GM21381 (cell line): Measurements from ENCODE around the gene HSPB1.
"Not testable (repeated sequence)": the region's sequence is repeated elsewhere in the genome, so short reads cannot be mapped to it uniquely, and the experiment has no call there.

Experiments used
- ATAC-seq: cut with Tn5 transposase; IDR thresholded peaks from one replicate; pipeline ENCODE4 v1.9.1; 2021; ENCODE audit warnings: mild to moderate bottlenecking, moderate library complexity; ENCODE audit not compliant: unreplicated experiment

Gene HSPB1

DNA sequence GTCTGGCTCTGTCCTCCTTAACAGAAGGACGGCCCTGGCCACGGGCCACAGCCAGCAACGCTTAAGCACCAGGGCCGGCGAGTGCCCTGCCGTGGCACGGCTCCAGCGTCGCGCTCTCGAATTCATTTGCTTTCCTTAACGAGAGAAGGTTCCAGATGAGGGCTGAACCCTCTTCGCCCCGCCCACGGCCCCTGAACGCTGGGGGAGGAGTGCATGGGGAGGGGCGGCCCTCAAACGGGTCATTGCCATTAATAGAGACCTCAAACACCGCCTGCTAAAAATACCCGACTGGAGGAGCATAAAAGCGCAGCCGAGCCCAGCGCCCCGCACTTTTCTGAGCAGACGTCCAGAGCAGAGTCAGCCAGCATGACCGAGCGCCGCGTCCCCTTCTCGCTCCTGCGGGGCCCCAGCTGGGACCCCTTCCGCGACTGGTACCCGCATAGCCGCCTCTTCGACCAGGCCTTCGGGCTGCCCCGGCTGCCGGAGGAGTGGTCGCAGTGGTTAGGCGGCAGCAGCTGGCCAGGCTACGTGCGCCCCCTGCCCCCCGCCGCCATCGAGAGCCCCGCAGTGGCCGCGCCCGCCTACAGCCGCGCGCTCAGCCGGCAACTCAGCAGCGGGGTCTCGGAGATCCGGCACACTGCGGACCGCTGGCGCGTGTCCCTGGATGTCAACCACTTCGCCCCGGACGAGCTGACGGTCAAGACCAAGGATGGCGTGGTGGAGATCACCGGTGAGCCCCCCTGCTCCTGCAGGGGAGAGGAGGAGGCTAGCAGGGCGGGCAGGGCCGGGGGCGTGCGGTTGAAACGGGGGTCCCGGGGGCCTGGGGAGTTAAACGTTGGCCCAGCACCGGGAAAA is at the start of gene HSPB1:
HSPB1 (plus strand) TSS at position 327 of the 855 bp plus-strand sequence; CDS start at position 367, 40 bp downstream.
- ATAC-seq: peak; percentile 53

DNA sequence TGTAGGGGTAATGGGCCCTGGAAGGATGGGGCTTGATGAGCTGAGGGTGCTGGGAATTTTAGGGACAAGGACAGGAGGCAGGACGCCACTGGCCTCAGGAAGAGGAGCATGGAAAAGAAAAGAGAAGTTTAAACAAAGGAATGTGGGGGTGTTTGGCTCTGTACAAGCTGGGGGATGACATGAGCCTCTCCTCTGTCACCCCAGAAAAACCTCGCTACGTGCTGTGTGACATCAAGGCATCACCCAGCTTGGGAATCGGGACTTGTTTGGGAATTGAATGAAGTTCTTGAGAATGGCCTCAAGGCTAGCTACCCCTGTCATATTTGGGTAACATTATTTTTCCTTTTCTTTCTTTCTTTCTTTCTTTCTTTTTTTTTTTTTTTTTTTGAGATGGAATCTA is 47.7 kb upstream of the HSPB1 start:
- no peak for ATAC-seq

DNA sequence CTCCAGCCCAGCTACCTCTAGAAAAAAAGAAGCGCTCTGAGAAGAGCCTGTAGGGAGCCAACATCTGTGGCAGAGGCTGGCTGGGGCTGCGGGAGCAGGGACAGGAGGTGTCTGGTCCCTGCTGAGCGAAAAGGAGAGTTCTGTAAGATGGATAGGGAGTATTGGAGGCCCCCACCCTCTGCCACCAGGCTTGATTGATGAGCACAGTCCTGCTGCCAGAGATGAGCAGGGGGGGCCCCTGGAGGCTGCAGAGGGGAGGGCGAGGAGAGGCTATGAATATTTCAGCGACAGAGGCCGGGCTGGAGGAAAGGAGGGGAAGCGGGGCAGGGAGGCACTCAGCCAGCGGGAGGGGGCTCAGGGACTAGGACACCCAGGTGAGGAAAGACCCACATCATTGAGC is 44.5 kb upstream of the HSPB1 start:
- no peak for ATAC-seq

DNA sequence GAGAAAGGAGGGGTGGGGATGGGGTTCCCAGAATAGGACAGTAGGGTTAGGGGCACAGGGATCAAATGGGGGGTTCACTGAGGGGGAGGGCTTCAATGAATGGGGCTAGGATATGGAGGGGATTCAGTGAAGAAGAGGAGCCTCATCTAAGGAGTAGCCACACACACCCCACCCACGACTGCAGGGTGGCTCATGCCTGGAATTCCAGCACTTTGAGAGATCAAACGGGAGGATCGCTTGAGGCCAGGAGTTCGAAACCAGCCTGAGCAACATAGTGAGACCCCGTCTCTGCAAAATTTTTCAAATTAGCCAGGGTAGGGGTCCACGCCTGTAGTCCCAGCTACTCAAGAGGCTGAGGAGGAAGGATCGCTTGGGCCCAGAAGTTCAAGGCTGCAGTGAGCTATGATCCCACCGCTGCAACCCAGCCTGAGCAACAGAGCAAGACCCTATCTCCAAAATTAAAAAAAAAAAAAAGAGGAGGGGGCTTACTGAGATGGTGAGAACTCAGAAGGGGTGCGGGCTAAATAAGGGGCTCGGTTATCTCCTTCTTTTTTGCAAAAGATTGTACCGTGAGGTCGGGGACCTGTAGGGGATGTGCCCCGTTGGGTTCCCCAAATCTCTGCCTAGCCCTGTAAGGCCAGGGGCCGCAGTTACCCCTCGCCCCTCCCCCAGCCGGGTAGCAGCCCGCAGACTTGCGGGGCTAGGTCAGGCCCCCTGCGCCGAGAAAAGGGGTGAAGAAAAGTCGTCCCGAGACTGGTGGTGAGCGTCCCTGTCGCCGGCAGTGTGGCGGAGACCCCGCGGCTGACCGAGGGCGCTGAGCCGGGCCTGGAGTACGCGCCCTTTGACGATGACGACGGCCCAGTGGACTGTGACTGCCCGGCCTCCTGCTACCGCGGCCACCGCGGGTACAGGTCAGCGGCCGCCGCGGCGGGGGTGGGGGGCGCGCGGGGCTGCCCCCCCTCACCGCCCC is 43.1 kb upstream of the HSPB1 start:
- ATAC-seq: no peak

DNA sequence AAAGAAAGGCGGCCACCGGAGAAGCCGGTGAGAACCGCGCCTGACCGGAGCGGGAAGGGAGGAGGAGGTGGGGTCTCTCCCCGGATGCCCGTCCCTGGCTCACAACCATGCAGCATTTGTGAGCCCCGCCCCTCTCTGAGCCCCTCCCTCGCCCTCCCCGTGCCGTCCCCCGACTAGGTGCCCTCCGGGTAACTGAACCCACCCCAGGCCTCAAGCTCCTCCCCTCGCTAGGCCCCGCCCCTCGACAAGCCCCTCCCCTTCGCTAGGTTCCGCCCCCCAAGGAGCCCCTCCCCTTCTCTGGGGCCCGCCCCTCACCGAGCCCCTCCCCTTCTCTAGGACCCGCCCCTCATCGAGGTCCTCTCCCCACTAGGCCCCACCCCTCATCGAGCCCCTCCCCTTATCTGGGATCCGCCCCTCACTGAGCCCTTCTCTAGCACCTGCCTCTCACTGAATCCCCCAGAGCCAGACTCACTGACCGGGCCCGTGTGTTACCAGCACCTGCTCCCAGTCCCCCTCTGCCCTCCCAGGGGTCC is 42.2 kb upstream of the HSPB1 start:
- ATAC-seq: no peak

DNA sequence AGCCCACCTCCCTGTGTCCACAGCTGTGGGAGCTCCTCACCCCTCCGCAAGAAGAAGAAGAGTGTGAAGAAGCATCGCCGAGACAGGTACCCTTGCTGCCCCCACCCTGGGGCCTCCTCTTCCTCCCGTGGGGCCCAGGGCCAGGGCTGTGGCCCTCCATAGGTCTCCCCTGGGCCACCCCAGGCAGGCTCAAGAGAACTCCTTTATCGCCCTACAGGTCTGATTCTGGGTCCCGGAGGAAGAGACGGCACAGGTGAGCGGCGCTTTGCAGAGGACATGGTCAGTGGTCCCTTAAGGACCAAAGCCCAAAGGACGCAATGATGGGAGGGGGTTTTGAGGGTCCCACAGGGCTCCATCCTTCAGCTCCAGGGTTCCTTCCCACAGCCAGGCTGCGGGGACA is 41.1 kb upstream of the HSPB1 start:
- no peak for ATAC-seq

DNA sequence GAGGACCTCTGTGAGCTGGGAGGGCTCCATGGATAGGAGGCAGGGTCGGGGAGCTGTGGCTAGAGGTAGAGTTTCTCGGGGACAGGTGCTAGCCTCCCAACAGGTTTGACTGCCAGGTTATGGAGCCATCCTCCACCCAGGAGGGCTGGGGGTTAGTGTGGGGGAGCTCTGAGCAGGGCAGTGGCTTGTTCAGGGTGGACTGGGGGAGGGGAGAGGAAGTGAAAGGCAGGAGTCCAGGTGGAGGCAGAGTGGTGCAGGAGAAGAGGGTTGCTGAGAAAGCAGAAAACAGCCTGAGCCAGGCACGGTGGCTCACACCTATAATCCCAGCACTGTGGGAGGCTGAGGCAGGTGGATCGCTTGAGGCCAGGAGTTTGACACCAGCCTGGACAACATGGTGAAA is 40.5 kb upstream of the HSPB1 start:
- ATAC-seq: no peak

DNA sequence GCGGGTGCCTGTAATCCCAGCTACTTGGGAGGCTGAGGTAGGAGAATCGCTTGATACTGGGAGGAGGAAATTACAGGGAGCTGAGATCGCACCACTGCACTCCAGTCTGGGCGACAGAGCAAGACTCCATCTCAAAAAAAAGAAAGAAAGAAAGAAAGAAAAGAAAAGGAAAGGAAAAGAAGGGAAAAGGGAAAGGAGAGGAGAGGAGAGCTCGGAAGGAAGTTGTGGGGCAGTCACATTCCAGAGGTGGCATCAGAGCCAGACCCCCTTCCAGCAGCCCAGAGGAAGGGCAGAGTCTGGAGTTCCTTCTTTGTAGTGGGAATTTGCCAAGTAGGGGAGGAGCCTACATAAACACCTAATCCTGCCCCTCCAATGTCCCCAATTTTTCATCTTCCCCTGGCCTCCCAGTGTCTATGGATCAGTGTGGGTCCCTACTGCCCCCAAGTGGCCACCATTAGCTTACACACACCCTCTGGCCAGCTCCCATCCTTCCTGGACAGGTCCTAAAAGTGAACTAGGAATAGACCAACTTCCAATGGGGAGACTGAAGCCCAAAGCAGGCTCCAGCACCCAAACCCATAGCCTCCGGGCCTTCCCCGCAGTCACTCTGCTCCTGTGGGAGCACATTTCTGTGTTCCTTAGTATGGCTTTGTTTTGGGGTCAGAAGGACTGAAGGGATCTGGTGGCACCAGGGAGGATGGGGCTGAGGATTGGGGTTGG is 39.6 kb upstream of the HSPB1 start:
- no peak for ATAC-seq

DNA sequence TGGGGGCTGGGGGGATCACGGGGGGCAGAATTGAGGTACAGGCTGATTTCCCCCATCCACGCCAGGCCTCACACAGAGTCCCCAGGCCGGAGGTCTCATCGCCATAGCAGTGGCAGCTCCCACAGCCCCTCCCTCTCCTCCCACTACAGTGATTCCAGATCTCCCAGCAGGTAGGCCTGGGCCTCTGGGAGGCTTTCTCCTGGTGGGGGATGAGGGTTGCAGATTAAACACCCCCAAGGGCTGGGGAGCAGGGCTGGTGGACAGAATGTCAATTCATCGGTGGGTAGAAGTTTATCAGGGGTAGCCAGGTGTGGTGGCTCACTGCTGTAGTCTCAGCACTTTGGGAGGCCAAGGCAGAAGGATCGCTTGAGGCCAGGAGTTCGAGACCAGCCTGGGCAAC is 37.2 kb upstream of the HSPB1 start:
- no peak for ATAC-seq

DNA sequence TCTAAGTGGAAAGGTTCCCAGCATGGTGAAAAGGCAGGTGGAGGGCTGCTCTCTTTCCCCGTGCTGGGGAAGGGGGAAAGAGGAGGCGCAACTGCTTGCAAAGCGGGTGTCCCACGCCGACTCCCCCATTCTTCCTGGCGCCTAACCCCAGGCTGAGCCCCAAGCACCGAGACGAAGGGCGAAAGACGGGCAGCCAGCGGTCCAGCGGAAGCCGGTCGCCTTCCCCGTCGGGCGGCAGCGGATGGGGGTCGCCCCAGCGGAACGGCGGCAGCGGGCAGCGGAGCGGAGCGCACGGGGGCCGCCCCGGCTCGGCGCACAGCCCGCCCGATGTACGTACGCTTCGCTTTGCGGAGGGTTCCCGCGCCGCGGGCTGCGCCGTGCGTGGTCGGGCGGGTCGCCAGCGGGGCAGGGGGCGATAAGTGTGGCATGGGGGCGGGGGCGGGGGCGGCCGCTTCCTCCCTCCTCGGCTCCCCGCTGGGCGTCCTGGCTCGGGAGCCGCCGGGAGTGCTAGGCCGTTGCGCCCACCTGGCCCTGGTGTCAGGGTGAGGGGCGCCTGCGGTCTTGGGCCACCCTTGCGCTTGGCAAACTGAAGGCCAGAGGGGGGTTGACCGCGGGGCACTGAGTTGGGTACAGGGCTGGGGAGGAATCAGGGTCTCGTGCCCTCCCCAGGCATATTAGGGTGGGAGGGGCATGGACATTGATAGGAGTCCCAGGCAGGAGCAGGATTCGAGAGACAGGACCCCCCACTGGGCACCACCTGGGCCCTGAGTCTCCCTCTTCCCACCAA is 35.2 kb upstream of the HSPB1 start:
- ATAC-seq: no peak

DNA sequence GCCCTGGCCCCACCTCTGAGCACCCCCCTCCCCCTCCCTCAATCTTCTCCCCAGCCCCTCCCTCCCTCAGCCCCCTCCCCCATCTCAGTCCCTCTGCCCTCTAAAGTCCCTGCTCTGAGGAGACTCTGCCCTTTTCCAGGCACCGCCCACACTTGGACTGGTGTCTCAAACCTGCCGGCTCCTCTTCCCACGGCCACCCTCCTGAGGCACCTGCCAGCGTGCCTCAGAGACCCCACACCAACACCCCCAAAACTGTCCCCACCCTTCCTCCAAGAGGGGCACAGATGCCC is 34.6 kb upstream of the HSPB1 start:
- ATAC-seq: no peak

DNA sequence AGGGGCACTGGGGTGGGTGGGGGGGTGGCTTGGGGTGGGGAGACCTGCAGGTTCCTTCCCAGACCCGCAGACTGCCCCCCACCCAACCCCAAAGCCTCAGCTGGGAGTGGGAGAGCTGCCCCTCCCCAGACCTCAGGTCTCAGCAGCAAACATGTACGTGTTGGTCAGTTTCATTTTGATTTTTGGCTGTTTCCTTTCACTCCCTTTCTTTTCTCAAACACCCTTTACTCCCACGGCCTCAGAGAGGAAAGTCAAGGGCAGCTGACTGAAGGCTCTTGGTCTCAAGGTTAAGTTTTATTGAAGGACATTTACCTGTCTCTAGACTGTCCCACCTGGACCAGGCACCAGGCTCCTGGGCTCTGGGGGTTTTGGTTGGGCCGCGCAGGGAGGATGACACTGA is 34.1 kb upstream of the HSPB1 start:
- ATAC-seq: no peak

DNA sequence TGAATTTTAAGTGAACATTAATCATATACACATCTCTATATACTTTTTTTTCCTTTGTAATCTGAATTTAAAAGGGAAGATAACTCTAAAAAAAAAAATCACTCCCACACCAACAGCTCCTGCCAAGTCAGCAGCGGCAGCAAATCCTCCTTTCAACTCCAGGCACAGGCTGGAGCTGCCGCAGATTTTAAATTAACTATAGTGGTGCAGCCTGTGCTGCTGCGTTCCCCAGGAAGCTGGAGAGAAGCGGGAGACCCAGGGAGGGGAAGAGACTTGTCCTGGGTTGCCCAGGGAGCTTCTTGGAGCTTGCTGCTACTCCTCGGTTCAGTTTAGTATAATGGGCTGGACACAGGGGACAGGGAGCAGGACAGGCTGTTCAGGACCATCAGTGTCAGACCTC is 32.6 kb upstream of the HSPB1 start:
- ATAC-seq: no peak

DNA sequence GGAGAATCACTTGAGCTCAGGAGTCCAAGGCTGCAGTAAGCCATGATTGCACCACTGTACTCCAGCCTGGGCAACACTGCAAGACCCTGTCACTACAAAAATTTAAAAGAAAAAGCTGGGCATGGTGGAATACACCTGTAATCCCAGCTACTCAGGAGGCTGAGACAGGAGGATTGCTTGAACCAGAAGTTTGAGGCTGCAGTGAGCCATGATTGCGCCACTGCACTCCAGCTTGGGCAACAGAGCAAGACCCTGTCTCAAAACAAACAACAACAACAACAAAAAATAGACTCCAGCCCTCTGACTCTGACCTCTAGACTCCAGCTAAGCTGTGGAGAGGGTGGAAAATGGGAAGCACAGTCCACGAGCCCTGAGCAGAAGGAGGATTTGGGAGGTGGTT is 31.1 kb upstream of the HSPB1 start:
- not testable (repeated sequence) for ATAC-seq

DNA sequence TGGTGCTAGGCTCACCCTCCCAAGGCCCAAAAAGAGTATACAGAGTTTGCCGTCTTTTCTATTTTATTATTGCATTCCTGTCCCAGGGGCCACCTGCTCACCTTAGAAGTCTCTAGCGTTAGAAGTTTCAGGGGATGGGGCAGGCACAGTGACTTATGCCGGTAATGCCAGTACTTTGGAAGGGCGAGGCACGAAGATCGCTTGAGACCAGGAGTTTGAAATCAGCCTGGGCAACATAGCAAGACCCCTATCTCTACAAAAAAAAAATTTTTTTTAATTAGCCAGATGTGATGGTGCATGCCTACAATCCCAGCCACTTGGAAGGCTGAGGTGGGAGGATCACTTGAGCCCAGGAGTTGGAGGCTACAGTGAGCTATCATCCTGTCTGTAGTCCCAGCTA is 30.3 kb upstream of the HSPB1 start:
- ATAC-seq: no peak

DNA sequence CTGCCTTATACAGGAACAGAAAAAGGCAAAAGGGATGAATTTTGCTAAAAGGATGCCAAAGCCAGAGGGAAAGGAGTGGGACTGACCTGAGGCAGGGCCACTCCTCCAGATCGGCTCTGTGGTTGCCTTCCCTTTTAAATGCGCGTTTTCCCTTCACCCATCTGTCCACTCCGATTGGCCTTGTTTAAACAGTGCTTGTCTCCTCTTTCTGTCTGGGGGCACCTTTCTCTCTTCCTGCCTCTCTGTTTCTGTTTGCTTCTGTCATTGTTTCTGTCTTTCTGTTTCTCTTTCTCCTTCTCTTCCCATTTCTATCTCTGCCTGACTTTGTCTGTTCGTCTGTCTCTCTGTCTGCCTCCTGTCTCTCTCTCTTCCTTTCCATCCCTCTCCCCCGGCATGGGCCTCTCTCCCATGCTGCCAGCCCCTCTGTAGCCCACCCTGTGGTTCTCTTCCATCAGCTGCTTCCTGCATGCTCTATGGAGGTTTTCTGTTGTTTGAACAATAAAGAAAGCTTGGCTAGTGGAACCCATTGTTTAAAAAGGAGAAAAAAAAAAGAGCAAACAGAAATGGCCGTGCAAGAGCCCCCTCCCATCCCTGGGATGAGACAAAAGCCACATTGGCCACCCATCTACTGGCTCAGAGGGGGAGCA is 29.5 kb upstream of the HSPB1 start:
- ATAC-seq: peak; percentile 72

DNA sequence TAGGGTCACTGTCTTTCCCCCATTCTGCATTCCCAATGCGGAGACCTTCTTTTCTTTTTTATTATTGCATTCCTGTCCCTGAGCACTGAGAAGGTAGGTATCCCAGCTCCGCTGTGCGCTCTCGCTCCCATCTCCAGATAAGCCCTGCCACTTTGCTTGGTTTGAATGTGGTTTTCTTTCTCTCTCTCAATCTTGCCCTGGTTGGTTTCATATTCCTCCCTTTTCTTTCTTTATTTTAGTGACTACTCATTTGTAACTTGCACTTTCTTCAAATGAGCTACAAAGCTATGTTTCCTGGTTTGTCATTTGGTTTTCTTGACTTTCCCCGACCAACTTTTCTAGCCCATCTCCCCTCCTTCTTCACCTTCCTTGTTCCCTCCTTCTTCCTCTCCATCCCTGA is 29.0 kb upstream of the HSPB1 start:
- ATAC-seq: no peak

DNA sequence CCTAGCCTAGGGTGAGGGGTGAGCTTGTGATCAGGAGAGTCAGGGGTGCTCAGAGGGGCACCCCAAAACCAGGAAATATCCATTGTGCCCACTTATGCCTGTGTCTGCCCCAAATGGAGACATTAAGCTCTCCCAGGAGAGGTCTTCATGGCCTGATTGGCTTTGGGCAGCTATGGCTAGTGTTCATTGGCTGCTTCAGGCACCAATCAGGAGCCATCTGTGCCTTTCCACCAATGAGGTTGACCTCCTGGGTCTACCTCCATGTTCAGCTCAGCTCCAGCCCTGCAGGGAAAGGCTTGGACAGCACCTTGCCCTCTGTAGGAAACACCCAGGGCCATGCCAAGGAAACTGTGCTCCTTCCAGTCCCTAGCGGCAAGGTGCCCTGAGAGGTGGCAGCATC is 23.9 kb upstream of the HSPB1 start:
- ATAC-seq: no peak

DNA sequence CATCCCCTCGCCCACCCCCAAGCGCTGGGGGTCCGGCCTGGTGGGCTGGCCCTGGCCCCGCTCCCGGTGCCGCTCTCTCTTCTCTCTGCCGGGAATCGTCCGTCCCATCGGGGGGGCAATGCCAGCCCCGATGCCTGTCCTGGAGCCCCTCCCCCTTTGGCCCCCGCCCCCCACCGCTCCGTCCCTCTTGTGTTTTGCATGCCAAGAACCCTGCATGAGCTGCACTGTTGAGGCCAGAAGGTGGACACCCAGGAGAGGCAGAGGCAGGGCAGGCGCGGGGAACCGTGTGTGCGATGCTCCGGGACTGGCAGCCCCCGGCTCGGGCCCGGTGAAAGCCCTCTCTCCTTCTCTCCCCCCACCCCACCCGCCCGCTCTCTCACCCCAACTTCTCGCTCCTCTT is 22.1 kb upstream of the HSPB1 start:
- no peak for ATAC-seq
